IPS-NIHi7 (cell line): ENCODE results near the gene ERN1.

Source experiments
- DNase-seq: peaks from one replicate; pipeline ENCODE4 v3.0.0; 2012; ENCODE audit warnings: mixed read lengths; ENCODE audit errors: extremely low spot score

ERN1 gene

DNA sequence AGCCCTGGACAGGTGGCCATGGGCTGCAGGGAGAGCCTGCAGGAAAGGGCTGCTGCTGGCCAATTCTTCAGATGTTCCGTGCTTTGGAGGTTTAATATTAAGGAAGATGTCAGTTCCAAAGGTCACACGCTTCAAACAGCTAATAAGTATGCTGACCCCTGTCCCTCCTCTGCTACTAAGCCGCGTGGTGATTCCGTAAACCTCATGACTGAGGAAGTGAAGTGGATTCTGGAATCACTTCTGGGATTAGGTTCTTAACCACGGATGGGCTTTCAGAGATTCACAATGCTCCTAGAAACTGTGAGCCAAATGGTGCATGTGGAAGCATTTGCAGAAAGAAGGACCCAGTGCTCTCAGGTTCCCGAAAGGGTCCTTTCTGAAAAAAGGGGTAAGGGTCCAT is 28.5 kb upstream of the ERN1 start:
- DNase-seq = no peak

DNA sequence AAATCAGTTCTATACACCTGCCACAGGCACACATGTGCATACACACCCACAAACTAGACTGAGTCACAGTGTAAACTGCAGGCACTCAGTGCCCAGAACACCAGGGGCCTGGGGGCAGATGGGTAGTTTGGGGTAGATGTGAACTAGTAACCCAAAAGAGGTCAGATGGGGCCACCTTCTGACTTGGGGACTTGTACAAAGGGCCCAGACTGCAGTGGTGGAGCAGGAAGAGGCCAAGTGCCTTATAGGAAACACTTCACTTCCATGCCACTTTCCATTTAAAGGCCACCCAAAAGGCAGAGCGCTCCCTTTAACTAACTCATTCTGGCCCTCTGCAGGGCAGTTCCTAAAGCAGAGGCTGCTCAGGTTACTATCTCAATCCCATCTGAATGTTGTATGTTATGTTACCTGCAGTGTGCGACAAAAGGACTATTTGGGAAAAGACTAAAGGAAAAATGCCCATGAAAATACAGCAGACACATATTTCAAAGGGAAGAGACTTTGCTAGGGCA is 27.8 kb upstream of the ERN1 start:
- no peak for DNase-seq

DNA sequence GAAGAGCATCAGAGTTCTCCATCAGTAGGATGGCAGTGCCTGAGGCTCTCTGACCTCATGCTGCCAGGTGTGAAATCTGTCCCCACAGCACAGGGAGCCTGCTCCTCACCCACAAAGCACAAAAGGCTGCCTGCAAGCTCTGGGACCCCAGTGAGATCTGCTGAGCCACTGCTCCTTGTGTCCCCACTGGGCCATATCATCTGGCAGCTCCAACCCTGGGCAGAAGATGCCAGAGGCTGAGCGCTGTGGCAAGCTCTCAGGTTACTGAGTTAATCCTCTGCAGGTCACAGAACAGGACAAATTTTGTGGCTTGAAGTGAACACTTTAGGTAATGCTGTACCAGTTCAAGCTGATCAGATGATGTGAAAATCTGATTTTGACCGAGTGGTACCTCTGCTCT is 26.7 kb upstream of the ERN1 start:
- no peak for DNase-seq

DNA sequence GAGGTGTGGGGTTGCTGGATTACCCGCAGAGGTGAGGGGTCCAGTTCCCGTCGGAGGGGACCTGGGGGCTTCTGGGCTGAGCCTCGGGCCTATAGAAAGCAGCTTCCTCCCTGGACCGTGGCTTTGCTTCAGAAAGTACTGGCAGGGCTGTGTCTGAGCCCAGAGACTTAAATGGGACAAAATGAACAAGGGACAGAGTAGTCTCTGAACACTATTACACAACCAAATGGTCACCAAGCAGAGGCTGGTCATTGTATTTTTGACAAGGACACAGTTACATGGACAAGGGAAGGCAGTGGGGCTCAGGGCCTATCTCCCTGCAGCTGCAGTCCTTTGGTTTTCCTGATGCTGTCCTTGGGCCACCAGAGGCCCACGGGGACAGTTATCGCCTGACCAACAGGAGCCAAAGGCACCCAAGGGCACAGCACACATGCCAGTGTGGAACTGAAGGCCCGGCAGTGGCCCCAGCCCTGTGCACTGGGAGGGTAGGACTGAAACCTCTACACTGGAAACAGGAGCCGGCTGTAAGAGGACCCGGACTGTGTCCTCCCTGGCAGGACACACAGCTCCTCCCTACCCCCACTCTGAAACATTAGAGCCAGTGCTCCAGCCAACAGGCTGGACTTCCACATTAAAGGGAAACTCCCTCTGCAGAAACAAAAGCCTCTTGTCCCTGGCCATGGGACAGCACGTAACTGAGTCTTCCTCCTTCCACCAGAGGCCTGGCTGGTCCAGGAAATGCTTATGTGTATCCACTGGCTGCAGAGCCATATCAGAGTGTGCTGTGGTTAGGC is 26.0 kb upstream of the ERN1 start:
- no peak for DNase-seq

DNA sequence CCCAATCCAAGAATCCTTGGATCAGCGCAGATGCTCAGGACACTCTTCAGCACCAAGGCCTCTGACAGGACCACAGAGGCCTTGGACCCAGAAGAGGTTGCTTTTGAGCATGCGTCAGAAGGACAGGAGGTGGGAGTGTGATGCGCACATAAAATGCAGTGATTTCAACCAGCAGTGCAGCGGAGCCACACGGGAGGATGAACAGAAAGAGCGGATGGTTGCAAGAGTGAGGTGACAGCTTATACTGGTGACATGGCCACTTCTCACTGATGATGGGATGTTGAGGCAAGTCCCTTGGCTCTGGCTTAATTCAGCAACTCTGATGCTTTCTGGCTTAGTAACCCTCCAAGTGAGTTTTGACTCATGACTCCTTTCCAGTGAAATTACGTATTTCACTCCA is 25.2 kb upstream of the ERN1 start:
- no peak for DNase-seq

DNA sequence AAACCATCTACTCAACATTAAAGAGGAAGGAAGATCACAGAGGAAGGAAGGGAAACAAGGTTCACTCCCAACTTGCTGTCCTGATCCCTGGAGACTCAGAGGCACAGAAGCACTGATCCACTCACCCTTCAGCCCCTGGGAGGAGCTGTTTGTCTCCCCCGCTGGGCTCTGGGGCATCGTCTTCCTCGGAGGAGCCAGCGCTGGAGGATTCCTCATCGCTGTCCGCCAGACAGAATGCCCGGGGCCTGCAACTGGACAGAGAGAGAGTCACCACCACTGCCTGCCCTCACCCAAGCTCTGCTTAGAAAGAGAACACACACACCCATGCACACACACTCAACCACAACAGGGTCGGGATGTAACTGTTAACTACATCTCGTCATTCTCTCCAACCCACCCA is 24.8 kb upstream of the ERN1 start:
- DNase-seq = peak; percentile 48

DNA sequence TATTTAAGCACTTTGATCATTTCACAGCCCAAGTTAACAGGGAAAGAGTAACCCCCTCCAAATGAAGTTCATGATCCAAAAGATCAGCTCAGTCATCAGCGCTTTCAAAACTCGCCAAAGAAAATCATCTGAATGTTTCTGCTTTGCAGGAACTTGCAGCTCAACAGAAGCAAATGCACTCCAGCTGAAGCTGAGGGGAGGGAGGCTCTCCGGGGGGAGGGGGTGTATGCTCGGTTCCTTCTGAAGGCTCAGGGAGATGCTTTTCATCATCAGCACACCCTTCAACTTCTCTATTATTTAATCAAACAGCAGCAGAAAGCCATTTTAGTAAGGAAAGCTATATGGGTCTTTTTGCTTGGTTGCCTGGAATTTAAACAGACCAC is 24.4 kb upstream of the ERN1 start:
- DNase-seq = no peak

DNA sequence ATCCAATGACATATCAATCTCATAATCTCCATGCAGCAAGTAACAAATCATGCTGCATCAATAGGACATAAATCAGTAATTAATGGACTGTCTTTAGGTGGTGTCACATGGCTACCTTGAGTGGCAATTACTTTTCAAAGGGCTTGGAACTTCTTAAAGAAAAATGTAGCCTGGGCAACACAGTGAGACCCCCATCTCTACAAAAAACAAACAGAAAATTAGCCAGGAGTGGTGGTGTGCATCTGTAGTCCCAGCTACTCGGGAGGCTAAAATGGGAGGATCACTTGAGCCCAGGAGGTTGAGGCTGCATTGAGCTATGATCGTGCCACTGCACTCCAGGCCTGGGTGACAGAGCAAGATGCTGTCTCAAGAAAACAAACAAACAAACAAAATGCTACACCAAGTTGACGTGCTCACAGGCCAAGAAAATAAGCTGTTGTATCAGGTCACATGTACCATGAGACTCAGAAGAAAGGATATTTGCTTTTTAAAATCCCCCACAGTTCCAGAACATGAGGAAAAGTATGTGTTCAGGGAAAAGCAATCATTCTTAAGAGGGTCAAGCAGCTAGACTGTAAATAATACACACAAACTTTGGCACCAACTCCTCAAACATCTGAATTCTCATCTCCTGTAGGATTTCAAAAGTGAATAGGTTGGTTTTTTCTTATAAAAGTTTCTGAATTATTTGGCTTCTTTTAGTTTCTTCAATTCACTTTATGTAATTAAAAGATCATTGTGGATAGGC is 23.8 kb upstream of the ERN1 start:
- DNase-seq = no peak

DNA sequence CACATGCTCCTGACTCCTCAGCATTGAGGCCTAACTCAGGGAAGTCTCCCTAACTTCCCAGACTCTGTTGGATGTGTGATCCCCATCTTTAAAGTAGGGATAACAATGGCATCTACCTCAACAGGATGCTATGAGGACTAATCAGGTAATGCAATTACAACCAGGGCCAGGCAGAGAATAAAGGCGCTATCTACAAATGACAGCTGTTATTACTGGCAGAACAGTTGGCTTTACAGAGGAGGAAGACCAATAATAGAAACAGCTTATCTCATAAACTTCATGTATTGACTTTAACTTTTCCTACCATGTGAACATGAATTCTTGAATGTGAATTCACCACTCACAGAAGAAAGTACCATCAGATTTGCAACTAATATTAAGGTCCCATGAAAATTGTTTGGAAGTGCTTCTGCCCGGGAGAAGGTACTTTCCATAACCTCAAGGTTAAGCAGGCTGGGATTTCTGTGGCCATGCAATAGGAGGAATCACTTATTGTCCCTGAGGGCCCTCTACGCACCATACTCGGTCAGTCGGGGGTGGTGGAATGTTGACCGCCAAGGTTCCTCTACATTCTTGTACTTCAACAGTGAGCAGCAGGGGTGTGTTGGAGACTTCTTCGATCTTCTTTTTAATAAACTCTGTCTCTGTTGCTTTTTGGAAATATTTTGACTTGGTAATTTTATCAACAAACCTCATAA is 22.6 kb upstream of the ERN1 start:
- no peak for DNase-seq

DNA sequence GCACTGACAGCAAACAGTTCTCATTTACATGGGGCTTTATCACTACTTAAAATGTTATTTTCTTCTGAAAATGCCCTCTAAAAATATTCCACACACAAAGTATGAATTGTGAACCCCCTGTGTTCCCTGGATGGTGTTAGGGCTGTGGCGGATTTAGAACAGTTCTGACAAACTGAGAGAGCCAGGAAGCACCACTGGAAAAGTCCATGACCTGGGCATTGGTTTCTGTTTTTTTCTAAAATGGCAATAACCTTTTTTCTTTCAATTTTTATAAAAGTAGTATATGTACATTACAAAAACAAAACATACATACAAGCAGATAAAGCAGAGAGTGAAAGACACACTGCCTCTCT is 21.0 kb upstream of the ERN1 start:
- DNase-seq = no peak

DNA sequence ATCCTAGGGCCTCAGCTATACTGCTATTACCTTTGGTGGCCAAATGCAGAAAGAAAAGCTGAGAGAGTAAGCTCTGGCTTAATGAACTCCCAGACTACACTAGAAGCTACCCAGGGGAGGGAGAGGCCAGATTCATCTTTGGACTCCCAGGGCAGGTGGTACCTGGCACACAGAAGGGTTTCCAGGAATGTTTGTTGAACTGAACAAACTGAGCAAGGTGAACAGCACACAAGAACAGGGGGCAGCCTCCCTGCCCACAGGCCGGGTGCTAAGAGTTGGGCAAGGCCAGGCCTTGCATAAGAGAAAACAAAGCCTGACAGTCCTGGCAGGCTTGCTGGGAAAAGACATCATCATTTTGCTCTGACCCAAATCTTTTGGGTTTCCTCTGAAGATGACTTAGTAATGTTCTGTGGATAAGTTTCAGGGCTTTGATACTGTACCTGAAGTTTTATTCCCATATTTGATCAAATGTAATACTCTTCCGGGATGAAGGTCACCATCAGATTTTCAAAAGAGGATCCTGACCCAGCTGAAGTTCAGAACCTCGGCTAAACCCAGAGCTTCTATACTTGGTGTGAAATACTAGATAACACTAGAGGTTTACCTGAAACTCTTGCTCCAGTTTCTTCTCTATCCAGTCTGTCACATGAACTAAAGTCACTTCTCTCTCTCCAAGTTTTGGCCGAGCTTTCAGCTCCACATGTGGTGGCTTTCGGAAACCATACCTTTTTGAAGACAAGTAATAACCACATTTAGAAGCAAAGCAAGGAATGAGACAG is 20.5 kb upstream of the ERN1 start:
- no peak for DNase-seq

DNA sequence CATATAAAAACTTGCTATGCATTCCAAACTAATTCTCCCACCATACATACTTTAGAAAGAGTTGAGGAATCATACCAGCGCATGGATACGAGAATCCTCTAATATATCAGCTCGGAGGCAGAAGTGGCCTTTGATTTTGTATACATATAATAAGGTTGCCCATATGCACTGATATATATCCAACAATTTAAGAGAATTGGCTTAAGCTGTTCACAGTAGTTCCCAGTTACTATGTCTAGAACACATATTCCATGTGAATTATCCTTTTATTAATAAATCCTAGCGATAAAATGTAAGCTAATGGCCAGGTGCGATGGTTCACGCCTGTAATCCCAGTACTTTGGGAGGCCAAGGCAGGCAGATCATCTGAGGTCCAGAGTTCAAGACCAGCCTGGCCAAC is 19.3 kb upstream of the ERN1 start:
- no peak for DNase-seq

DNA sequence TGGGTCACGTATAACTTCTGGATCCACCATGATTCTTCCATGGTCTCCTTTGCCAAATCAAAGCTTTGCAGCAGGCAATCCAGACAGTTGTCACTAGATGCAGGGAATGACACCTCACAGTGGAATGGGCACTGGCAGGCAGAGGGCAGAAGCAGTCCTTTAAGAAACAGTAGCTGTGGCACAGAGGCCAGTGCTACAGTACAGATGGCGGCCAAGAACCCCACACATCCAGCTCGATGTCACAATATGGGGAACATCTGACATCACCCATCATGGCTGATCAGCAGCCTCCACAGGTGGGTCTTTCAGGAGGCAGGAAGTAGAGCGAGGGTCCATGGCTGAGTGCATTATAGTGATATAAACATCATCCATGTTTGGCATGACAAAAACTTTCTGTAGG is 18.8 kb upstream of the ERN1 start:
- no peak for DNase-seq

DNA sequence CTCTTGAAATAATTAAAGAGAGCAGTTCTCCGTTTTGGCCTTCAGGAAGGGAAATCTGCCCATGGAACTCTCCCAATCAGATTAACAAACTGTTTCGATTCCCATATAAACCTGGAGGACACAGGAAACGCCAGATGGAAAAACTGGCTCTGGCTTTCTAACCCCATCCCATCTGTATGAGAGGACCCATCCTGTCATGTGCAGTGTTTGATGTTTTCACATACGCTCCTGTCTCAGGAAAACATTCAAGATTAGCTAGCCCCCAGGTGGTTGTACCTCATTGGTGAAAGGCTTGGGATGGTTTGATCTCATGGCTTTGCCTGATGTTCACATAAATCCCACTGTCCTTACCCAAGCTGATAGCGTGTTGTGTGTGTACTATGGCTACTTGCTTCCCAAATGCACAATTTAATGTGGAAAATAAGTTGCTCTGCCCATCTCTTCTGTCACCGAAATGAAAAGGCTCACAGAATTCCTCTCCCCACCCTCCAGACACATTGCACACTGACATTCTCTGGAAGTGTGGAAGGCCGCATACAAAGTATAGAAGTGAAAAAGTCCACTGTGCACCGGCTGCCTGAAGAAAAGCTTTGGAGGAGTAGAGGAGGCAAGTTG is 18.2 kb upstream of the ERN1 start:
- no peak for DNase-seq

DNA sequence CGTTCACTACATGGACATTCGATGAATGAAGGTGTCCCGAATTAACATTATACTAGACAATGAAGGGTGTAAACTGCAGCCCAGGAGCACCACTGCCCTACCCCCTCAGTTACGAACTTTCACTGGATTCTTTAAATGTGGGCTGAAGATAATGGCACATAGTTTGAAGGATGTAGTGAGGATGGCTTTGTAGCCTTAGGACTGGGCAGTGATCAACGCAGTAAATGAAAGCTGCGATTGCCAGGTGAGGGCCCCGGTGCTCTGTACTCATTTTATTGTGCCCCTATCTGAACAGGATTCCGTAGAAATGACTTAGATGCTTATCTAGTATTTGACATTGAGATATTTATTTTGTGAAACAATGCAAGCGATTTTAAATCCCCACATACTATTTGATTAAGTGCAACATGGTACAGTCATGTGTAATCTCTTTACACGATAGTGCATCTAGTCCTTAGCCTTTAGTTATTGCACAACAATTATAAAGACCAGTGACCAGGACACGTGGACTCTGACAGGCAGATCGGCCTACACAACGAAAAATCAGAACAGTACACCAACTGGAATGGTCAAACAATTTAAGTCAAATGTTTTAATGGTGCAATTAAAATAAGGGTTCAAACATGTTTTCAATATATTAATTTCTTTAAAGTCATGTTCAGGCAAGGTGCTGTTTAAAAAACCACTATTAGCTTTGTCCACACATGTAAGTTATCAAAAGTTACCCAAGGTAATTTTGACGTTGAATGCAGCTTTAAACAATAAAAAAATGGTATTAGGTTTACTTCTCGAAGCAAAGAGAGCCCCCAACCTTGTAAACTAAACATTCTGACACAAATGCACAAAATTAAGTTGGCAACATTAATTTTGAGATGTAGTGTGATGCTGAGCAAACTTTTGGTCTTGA is 17.4 kb upstream of the ERN1 start:
- DNase-seq = no peak

DNA sequence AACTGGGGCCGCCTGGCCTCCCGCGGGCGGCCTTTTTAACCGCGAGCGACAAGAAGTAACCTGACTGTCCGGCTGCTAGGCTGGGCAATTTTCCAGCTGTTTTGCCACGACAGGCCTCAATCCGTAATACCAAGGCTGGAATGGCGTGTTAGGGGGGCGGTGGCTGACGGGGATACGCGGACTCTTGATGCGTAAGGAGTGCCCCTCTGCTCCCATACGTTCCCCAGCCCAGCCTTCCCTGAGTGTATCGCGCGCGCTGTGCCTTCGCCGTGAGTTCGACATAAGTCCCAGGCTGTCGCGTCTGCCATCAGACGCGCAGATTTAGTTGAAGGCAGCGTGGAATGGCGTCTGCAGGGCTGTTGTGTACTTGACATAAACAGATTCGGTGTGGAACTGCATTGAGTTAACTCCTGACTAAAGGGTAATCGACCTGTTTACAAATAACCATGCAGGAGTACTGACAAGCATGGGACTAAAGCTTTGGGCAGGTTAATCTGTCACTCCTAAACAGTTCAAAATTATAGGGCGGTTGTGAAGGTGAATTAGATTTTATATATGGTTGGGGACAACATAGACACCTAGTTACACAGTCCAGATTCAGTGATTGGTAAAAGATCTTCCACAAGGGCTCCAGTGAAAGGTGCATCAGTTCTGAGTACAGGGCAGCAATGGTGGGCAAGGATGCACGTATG is 16.6 kb upstream of the ERN1 start:
- DNase-seq = no peak

DNA sequence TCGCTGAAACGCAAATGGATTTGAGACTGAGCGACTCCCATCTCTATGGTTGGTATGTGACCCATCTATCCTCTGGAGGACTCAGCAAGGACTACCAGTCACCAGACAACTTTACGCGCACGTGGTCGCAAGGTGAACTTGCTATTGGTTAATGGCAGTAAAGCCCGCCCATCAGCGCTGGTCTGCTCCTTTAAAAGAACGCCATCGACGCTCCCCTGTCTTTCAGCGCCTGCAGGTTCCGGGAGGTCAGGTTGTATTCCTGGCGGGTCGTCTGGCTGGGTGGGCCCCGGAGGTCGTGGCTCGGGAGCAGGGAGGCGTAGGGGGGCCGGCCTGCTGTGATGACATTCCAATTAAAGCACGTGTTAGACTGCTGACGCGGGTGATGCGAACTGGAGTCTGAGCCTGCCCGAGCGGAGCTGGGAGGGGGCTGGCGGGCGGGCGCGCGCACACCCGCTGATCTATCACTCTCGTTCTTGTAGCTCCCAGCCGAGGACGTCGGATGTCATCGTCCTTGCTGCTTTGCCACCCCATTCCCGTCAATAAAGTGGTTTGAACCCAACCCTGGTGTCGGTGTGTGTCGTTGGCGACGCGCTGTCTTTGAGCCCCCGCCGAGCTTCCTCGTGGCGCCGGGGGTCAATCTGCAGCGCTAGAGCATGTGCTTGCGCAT is 15.9 kb upstream of the ERN1 start:
- DNase-seq = peak; percentile 94

DNA sequence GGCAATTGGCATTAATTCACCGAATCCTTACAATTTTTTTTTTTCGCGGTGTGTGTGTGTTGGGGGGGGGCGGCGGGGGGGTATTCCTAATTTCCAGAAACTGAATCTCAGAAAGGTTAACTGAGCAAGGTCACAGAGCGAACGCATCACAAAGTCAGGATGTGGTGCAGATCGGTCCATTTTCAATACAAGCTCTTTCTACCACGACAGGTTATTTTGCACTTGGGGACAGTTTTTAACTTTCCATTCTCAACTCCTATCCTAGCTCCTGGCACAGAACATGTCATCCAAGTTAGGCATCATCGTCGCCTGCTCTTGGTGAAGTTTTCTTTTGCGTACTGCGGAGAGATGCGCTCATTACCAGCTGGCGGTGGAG is 15.4 kb upstream of the ERN1 start:
- no peak for DNase-seq

DNA sequence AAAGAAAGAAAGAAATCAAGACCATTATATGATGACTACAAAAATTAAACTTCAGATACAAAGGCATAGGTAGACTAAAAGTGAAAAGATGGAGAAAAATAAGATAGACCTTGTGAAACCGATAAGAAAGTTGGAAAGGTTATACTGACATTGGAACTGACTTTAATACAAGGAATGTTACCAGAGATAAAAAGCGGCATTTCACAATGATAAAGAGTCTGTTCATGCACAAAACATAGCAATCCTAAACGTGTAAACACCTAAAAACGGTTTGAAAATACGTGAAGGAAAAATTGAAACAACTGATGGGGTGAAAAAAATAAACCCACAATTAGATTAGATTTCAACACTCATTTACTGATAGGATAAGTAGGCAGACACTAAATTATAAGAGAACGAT is 9.6 kb upstream of the ERN1 start:
- no peak for DNase-seq
